Suppressor macrophage treated with lipopolysaccharide for 1 hour (primary cell): ENCODE results near the gene EIPR1.
"Not testable (repeated sequence)": the region's sequence is repeated elsewhere in the genome, so short reads cannot be mapped to it uniquely, and the experiment has no call there.

Experiments
- DNase-seq, 3 donors: peaks; one replicate each; pipeline ENCODE4 v3.0.0-alpha.2; 2020 to 2022

The EIPR1 gene

GRCh38 chr2:3208591-3208990, 169.0 kb downstream of the EIPR1 start:
- DNase-seq = no peak

DNA sequence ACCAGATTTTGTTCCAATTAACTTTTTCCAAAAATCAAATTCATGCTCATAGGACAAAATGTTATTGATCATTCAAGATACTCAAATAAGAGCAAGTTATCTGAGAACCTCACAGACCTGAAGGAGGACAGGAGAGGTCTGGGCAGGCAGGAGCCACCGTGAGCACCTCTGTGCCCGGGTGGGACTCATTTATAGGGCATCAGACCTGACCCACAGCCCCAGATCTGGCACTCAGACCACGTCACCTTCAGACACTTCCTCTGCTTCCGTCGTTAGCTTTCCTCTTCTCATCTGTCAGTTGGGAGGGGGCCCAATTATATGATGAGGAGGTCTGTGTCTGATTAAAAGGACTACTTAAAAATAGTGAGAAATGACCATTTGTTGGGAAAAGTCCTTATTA, 169.4 kb downstream of the EIPR1 start:
- DNase-seq = no peak

DNA sequence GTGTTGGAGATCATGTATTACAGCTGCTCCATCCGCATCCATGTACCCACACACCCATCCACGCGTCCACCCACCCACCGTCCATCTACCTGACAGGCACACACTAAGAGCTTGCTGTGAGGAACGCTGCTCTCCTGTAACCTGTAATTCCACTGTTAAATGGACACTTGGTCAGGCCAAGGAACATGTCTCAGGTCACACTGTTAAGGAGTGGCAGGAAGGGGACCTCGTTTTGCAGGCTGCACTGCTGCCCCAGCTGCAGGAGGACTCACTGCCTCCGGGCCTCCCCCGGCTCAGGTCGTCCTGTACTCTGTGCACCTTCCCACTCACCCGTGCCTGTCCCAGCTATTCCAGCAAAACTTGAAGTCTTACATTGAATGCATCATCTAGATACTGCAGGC, 170.5 kb downstream of the EIPR1 start:
- no peak for DNase-seq

DNA sequence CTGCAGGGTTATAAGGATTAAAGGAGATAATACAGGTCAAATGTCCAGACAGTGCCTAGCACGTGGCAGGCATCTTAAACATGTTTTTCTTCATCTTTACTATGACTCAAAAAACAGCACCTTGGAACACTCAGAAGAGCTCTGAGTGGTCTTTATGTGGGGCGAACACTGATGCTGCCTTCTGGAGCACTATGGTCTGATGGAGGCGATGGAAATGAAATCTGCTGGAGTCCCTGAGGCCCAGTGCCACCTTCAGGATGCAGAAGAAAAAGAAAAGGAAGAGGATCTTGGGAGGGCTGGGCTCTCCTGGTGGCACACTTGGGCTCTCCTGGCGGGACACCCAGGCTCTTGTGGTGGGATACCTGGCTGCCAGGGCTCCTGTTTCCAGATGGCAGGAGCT, 171.8 kb downstream of the EIPR1 start:
- no peak for DNase-seq

- DNase-seq = no peak
Observed at GRCh38 chr2:3204031-3204821, 173.4 kb downstream of the EIPR1 start.

GRCh38 chr2:3203497-3204019, 174.1 kb downstream of the EIPR1 start:
- DNase-seq = no peak

DNA sequence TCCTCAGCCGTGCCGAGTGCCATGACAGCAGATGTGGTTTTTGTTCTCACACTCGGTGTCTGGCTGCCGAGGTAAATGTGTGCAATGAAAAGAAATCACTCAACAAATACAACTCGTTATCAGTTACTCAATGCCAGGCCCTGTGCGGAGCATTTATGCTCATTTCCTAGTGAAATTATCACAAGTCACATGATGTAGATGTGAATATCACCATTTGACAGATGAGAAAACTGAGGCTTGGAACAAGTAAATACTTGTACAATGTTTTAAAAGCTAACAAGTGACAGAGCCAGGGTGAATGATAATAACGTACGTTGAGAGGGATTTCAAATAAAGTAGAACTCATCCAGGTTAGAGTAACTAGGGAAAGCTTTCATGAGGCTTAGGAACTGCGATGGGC, 174.7 kb downstream of the EIPR1 start:
- no peak for DNase-seq

DNA sequence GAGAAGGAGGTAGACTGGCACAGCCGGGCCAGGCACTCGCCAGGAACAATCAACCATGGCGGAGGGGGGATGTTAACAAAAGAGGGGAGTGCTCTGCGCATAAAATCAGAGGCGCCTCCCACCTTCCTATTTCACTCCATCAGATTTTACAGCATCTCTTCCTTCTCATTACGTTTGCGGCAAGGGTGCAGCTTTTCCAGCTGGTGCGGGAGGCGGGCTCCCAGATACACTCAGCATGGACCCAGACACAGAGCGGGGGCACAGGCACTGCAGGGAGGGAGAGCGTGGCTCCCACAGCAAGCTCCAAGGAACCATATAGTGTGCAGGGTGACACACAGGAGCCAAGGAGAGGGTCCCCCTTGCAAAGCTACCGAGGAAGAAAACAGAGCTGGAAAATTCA, 176.3 kb downstream of the EIPR1 start:
- DNase-seq = no peak

DNA sequence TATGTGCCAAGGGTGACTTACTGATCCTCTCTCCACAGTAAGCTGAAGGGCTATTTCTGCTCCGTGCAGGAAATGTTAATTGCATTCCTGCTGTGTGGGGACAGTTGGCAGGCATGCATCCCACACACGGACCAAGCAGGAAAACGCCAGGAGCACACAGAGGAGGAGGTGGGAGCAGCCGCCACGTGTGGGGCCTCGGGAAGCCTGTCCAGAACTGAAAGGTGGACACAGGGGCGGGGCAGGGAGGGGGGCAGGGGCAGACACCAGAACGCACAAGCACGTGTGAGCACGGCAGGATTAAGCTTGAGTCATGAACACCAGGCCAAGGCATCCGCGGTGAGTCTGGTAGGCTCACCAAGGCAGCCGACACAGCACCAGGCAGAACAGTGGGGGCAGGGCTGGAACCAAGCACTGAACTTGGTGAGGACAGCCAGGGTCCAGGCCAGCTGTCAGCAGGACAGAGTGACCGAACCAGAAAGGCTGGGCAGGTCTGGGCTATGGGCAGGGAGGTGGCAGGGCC, 177.1 kb downstream of the EIPR1 start:
- no peak for DNase-seq

DNA sequence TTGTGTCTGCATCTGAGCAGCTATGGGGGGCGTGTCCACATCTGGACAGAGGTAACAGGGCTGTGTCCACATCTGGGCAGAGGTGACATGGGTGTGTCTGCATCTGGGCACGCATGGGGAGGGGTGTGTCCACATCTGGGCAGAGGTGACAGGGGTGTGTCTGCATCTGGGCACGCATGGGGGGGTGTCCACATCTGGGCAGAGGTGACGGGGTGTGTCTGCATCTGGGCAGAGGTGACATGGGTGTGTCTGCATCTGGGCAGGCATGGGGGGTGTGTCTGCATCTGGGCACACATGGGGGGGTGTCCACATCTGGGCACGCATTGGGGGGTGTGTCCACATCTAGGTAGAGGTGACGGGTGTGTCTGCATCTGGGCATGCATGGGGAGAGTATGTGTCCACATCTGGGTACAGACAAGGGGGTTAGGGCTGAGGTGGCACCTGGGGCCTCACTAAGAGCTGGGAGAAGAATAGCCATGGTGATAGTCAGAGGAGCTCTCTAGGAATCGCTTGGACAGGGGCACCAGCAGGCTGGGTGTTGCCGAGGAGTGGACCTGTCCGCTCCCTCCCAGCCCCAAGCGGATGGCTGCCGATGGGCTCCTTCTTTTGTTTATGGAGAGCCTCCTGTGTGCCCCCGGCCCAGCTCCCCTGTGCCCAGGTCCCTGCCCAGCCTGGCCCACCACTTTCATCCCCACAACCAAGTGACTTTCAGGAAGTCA, 177.8 kb downstream of the EIPR1 start:
- no peak for DNase-seq

DNA sequence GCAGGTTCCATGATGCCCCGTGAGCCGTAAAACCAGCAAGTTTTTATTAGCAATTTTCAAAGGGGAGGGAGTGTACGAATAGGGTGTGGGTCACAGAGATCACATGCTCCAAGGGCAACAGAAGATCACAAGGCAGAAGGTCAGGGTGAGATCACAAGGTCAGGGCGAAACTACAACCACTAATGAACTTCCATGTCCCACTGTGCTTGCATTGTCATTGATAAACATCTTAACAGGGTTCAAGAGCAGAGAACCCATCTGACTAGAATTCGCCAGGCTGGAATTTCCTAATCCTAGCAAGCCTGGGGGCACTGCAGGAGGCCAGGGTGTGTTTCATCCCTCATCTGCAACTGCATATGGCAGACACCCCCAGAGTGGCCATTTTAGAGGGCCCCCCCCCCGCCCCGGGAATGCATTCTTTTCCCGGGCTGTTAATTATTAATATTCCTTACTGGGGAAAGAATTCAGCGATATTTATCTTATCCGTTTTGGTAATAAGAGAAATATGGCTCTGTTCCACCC, 178.9 kb downstream of the EIPR1 start:
- not testable (repeated sequence) for DNase-seq

DNA sequence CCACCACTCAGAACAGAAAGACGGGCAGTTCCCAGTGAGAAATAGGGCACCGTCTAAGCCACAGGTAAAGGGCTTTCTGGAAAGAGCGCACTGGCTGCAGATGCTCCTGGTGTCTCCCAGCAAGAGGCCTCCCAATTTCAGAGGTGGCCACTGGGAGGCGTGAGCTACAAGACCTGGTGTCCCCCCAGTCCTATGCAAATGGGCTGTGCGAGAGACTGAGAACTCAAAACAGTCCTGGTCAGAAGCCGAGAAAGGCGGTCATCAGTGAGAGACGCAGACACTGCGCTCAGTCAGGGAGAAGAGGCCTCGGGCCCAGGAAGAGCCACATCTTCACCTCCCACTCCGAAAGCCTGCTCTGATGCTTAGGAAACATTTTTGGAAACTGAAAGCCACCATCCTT, 179.5 kb downstream of the EIPR1 start:
- DNase-seq = no peak

DNA sequence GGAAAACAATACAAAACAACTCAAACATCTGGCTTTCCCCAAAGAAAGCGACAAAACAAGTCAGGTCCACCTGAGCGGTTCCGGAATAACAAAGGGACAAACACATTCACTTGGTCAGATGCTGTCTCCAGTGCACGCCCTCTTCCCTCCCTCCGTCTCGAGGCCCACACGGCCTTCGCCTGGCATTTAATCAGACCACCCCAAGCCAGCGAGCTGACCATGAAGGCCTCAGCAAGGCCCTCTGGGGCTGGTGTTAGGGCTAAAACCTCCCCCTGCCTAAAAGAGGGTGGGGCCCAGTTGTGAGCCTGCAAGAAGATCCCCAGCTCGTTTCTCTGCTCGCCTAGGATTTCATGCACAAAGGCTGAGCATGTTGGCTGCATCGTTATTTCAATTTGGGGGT, 180.3 kb downstream of the EIPR1 start:
- no peak for DNase-seq

DNA sequence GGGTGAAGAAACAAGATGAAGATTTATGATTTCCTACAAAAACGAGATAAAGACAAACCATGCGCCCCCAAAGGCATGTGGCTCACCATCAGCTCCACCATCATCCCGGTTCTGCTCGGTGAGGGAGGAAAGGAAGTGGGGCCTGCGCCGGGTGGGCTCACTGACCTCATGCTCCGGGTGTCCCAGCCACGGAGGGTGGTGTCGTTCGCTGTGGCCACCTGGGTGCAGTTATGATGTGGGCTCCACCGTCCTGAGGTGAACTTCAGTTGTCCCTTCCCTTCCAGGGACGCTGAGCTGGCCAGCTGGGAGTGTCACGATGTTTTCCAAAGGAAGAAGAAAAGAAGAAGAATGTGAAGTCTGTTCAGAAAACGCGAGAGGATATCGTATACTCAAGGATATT, 180.9 kb downstream of the EIPR1 start:
- DNase-seq = no peak

GRCh38 chr2:3195641-3196476, 181.8 kb downstream of the EIPR1 start:
- DNase-seq = peak; percentile 35 to 62 (median 57)

DNA sequence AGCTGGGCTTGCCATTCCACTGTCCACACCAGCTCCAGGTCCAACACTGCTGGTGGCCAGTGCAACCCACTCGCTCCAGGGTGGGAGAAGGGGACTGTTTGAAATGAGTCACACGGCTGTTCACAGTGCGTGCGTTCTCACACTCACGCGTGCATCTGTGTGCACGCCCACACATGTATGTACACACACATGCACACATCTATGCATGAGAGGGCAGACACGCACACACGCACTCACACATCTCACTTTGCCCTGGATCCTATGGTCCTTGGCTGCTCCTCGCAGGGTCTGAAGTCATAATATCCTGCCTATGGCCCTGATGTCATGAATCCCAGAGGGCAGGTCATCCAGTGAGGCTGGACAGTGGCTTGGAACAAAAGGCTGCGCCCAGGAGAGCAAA, 182.8 kb downstream of the EIPR1 start:
- DNase-seq = no peak

- no peak for DNase-seq
Observed at GRCh38 chr2:3193443-3194330, 183.9 kb downstream of the EIPR1 start.

- no peak for DNase-seq
Observed at GRCh38 chr2:3192920-3193319, 184.7 kb downstream of the EIPR1 start.

GRCh38 chr2:3192281-3192818, 185.3 kb downstream of the EIPR1 start:
- no peak for DNase-seq

- no peak for DNase-seq
Observed at GRCh38 chr2:3189961-3190360, 187.7 kb downstream of the EIPR1 start.

GRCh38 chr2:3189076-3189591, 188.5 kb downstream of the EIPR1 start:
- DNase-seq = no peak
